Heart right ventricle (tissue), 16 donors: ENCODE data around the gene GALNT16. TPM values are rescaled to one million over a fixed set of nuclear protein-coding genes. Genes with fewer than 3 reads are reported as not detected.
A peak's percentile ranks its signal among the peaks of the same experiment; 100 is the strongest.

Experiments used
- ATAC-seq, 8 donors: fragments of 200-7000 bp; cut with Tn5 transposase; one replicate each; pipeline ENCODE4 v1.9.1; 2020; ENCODE audit warnings: mild to moderate bottlenecking in 8 of 8, moderate library complexity in 8 of 8, moderate number of reproducible peaks in 1 of 8
- DNase-seq, 2 donors: peaks; one replicate each; pipeline ENCODE4 v3.0.0-alpha.2; 2020
- H3K27ac ChIP-seq, 10 donors: fragments of 200-600 bp; sonication (generic) in 2 of 10; one replicate each; pipeline versions ENCODE4 v1.5.0 to v1.8.0; 2020 to 2022; ENCODE audit warnings: mild to moderate bottlenecking in 3 of 10
- H3K27me3 ChIP-seq, 7 donors: fragments of 200-600 bp; one replicate each; pipeline ENCODE4 v1.8.0; 2021 to 2022; ENCODE audit warnings: mild to moderate bottlenecking in 2 of 7
- H3K36me3 ChIP-seq, 9 donors: fragments of 200-600 bp; sonication (generic) in 1 of 9; one replicate each; pipeline versions ENCODE4 v1.5.0 to v1.8.0; 2020 to 2022; ENCODE audit warnings: mild to moderate bottlenecking in 2 of 9
- H3K4me1 ChIP-seq, 9 donors: fragments of 200-600 bp; sonication (generic) in 1 of 9; one replicate each; pipeline versions ENCODE4 v1.5.0 to v1.8.0; 2020 to 2022; ENCODE audit warnings: mild to moderate bottlenecking in 4 of 9
- H3K4me3 ChIP-seq, 10 donors: fragments of 200-600 bp; sonication (generic) in 2 of 10; one replicate each; pipeline versions ENCODE4 v1.5.0 to v1.8.0; 2020 to 2022; ENCODE audit warnings: mild to moderate bottlenecking in 7 of 10, moderate library complexity in 2 of 10
- H3K9me3 ChIP-seq, 11 donors: fragments of 200-600 bp in 10 of 11; sonication (generic) in 2 of 11; one replicate each; pipeline versions ENCODE4 v1.5.0 to v1.8.0; 2013 to 2022; ENCODE audit warnings: mild to moderate bottlenecking in 2 of 11, control low read depth in 1 of 11, moderate library complexity in 1 of 11
- WGBS, 2 donors: extraction: QIAGEN DNeasy Blood & Tissue Kit; methylation state at CpG; one replicate each; pipeline ENCODE4 v1.1.7; 2013; ENCODE audit warnings: inconsistent platforms in 1 of 2; 5-methylcytosine and 5-hydroxymethylcytosine counted together
- intact Hi-C, 10 donors: fragments of 100-400 bp; cut with DNase I; formaldehyde crosslinking; loops; one replicate each; pipeline versions ENCODE4 v1.11.1 to v1.14.2; 2022
- polyA plus RNA-seq, 2 donors: library from polyadenylated mRNA; stranded (reverse); fragments of 200-250 nt; gene quantifications; one replicate each; pipeline ENCODE4 v1.2.3, GENCODE V29; 2013
- total RNA-seq, 10 donors: library from RNA; stranded (reverse); fragmentation: NEBNext Ultra II Directional in 3 of 10; extraction: Animal tissue kit (Norgen Biotek cat#: 25700) in 3 of 10; gene quantifications; one replicate each; pipeline versions ENCODE4 v1.2.1 to v1.2.4, GENCODE V29; 2021 to 2023
- TF ChIP-seq, protein P1 (sequence below), 9 donors: fragments of 200-600 bp; sonication (generic) in 2 of 9; IDR thresholded peaks; one replicate each; pipeline versions ENCODE4 v1.5.0 to v1.8.0; 2021 to 2022; ENCODE audit warnings: antibody characterized with exemption in 9 of 9, mild to moderate bottlenecking in 5 of 9, moderate library complexity in 1 of 9
- donor health status: Arrhythmogenic right ventricular cardiomyopathy.
- donor health status: ischemic (EF 13 %, LVEDD 7.1; RV severe dilation, severe dysfunction).
- donor health status: healthy with polysubstance abuse.
- donor health status: DM: no; HTN: yes; CAD: no.
- donor health status: DM: no; HTN: no; CAD: no.
- donor health status: ischemic (EF 25% LVEDD 6.9; RV normal size, moderate dysfunction).
- donor health status: ischemic (EF 25% LVEDD 5.7; RV mildly dilated, moderate dysfunction).
- donor health status: healthy.
- donor health status: DM: yes; HTN: yes; CAD: no.
- donor health status: Ischemic cardiomyopathy.
- donor health status: ischemic (EF 35%, LVEDD 5.7; RV mildly dilated, moderate dysfunction).
- donor health status: nonischemic (EF 11% LVEDD 7.7; RV severe dilation, severe dysfunction).
- donor health status: DM: yes; HTN: yes; CAD: no.
- donor health status: PGD.
- donor health status: ischemic (EF 29% LVEDD 5.4; RV normal size, mild dysfunction).
- donor health status: nonischemic (EF 23%, LVEDD 6.1; RV moderate dilation, normal function).

GALNT16 gene
- total and polyA plus RNA-seq, 12 donors, result 9.6 to 106 (median 68.3) TPM

DNA sequence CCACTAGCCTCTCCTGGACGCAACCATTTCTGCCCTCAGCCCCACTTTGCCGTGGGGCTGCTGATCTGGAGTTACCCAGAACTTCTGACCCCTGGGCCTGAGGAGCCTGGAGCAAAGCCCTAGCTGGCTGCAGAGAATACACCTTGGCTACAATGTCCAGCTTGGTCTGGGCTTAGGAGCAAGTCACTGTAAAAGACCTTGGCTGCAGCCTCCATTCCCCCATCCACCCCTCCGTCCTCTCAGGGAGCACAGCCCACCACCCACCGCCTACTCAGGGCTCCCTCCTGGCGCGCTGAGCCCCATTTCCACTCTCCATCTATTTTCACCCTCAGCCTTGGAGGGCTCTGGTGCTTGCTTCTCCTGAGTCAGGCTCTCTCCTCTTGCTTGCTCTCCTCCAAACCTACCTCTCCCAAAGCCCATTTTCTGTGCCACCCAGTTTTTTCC, 95.2 kb downstream of the GALNT16 start:
- Histone ChIP-seq H3K27ac (peak overlapping the region in 6 of 10 donors; percentile 34 to 68 (median 58)), H3K4me3 (no peak overlapping the region), H3K9me3 (no peaks in the 10 kb centered on the region), H3K4me1 (peaks cover 0 to 18% (median 7%) of the 10 kb centered on the region in 9 donors), H3K27me3 (no peaks in the 10 kb centered on the region), H3K36me3 (peaks cover 0 to 32% (median 0%) of the 10 kb centered on the region in 9 donors)
- 76 to 89% methylated on average over 6 of the region's 6 CpGs for WGBS, 2 donors
- TF ChIP-seq, protein P1, sequence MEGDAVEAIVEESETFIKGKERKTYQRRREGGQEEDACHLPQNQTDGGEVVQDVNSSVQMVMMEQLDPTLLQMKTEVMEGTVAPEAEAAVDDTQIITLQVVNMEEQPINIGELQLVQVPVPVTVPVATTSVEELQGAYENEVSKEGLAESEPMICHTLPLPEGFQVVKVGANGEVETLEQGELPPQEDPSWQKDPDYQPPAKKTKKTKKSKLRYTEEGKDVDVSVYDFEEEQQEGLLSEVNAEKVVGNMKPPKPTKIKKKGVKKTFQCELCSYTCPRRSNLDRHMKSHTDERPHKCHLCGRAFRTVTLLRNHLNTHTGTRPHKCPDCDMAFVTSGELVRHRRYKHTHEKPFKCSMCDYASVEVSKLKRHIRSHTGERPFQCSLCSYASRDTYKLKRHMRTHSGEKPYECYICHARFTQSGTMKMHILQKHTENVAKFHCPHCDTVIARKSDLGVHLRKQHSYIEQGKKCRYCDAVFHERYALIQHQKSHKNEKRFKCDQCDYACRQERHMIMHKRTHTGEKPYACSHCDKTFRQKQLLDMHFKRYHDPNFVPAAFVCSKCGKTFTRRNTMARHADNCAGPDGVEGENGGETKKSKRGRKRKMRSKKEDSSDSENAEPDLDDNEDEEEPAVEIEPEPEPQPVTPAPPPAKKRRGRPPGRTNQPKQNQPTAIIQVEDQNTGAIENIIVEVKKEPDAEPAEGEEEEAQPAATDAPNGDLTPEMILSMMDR (IDR thresholded peaks at IDR 0.05), result no peak
- ATAC-seq (peak in 3 of 8 donors; percentile 5 to 19 (median 15)), DNase-seq (no peak)
- intact Hi-C loops, result no loop called here

DNA sequence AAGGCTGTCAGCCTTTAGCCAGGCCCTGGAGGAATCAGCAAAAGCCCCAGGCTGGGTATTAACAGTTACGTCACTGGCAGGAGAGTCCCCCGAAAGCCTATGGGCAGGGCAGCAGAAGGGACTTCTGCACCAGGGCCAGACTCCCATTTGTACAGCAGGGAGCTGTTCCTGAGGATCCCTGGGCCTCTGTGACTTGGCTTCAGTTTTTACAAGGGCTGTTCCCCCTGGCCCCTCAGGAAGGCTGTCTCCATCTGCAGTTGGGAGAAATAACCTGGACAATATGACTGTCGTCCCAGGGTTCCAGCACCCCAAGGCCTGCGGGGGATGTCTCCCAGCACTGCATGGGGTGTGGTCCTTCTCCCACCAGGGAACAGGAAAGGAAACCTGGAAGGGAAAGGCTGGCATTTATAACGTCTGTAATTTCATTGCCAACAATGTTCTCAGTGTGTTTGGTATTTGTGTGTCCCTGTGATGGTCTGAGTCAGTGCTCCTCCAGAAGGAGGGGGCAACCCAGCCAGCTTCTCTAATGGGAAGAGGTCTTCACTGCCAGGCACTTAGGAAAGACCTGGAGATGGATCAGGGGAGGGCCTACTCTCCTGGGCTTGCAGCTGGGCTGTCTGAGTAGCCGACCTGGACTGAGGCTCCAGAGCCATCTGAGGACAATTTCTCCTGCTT, 95.8 kb downstream of the GALNT16 start:
- H3K4me3 ChIP-seq, result no peak overlapping the region
- intact Hi-C loops, result no loop called here
- DNase-seq (no peak), ATAC-seq (peak; percentile 15 to 90 (median 63))
- TF ChIP-seq, protein P1 (IDR thresholded peaks at IDR 0.05), result no peak
- H3K4me1 ChIP-seq, result peaks cover 0 to 18% (median 7%) of the 10 kb centered on the region in 9 donors
- H3K36me3 ChIP-seq, result peaks cover 0 to 26% (median 0%) of the 10 kb centered on the region in 9 donors
- no peaks in the 10 kb centered on the region for H3K27me3 ChIP-seq
- no peaks in the 10 kb centered on the region for H3K9me3 ChIP-seq
- H3K27ac ChIP-seq, result peak overlapping the region in 7 of 10 donors; percentile 20 to 68 (median 56)
- 49 to 52% methylated on average over 6 of the region's 6 CpGs for WGBS, 2 donors

DNA sequence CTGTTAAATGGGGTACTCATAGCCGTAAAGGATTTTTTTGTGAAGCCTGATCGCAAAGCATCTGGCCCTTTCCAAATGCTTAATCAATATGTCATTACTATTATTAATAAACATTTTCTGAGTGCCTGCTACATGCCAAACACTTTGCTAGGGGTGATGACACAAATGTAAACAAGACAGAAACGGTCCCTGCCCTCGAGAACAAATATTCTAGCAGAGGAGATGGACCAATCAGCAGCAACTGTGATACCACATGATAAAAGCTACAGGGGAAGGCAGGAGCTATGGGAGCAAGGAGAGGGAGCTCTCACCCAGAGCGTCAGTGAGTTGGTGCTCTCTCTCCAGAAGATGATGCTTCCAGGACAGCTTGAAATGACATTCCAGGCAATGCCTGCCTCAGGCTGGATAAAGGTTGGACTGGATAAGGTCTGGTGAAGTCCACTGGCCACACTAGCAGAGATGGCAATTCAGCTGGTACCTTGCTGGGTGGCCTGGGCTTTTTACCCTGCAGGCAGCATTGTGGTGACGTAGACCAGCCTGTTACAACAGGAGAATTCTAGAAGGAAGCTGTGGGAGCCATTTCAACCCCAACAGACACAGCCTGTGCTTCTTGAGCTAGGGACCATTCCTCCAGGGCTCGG, 97.1 kb downstream of the GALNT16 start:
- WGBS, 2 donors, result 80 to 84% methylated on average over 7 of the region's 7 CpGs
- H3K36me3 ChIP-seq, result peaks cover 0 to 13% (median 0%) of the 10 kb centered on the region in 9 donors
- peaks cover 0 to 18% (median 7%) of the 10 kb centered on the region in 9 donors for H3K4me1 ChIP-seq
- TF ChIP-seq, protein P1 (IDR thresholded peaks at IDR 0.05), result no peak
- H3K4me3 ChIP-seq, result no peak overlapping the region
- no peak for ATAC-seq
- no peaks in the 10 kb centered on the region for H3K27me3 ChIP-seq
- intact Hi-C loops, result no loop called here
- no peak for DNase-seq
- no peaks in the 10 kb centered on the region for H3K9me3 ChIP-seq
- H3K27ac ChIP-seq, result peak overlapping the region in 1 of 10 donors; percentile 64

DNA sequence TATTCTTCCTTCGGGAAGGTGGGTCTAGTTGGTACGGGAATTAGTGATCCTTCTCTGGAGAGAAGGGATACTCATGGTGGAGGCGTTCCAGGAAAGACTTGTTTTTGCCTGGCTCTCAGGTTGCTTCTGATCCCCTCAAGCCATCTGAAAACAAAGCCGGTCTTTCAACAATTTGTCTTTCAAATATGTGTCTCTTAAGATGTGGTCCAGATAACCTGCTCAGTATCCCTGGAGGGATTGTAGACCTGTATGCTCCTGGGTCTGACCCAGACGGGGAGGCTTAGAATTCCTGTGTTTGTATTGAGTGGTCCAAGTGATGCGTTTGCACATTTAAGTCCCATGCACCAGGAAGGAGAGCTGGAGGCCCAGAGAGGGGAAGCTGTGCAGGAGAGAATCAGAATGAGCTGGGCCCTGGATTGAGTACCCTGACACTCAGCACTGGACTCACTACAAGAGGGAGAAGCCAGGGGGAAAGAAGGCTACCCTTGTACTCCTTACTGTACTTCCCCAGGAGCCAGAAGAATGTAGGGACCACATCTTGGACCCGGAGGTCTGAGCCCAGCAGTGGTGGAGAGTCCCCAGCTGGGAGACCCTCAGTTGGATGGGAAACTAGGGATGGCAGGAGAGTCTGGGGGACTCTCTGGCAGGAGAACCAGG, 97.7 kb downstream of the GALNT16 start:
- intact Hi-C loops, result no loop called here
- peaks cover 0 to 18% (median 7%) of the 10 kb centered on the region in 9 donors for H3K4me1 ChIP-seq
- H3K4me3 ChIP-seq, result no peak overlapping the region
- H3K9me3 ChIP-seq, result no peaks in the 10 kb centered on the region
- no peak overlapping the region for H3K27ac ChIP-seq
- peaks cover 0 to 7% (median 0%) of the 10 kb centered on the region in 9 donors for H3K36me3 ChIP-seq
- TF ChIP-seq, protein P1 (IDR thresholded peaks at IDR 0.05), result no peak
- ATAC-seq (no peak), DNase-seq (no peak)
- WGBS, 2 donors, result 87 to 88% methylated on average over 7 of the region's 7 CpGs
- H3K27me3 ChIP-seq, result no peaks in the 10 kb centered on the region
